HUDEP-2 (cell line): ENCODE measurements around the gene CTDP1.
A peak's percentile ranks its signal among the peaks of the same experiment; 100 is the strongest.
"Not testable (repeated sequence)": the region's sequence is repeated elsewhere in the genome, so short reads cannot be mapped to it uniquely, and the experiment has no call there.

Experiments used
- DNase-seq, 76 experiments: peaks; one replicate each; lab custom pipeline; 2025; ENCODE audit not compliant: unreplicated experiment in 76 of 76; lab: John Stamatoyannopoulos, UW

CTDP1 gene

GRCh38 chr18:79697976-79698375 is 18.4 kb downstream of the CTDP1 start:
- no peak for DNase-seq

GRCh38 chr18:79698668-79699335 is 19.2 kb downstream of the CTDP1 start:
- no peak for DNase-seq

DNA sequence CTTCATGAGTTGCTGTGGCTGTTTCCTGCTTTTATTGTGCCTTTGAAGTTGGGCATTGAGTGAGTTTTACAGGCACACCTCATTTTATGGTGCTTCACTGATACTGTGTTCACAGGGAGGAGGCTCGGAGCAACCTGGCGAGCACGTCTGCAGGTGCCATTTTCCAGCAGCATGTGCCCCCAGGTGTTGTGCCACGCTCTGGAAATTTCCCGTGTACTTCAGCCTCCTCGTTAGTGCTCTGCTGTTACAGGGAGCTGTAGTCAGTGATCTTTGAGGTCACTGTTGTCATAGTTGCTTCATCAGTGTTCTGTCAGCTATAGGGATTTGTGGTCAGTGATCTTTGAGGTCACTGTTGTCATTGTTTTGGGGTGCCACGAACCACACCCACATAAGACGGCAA is 20.1 kb downstream of the CTDP1 start:
- no peak for DNase-seq

DNA sequence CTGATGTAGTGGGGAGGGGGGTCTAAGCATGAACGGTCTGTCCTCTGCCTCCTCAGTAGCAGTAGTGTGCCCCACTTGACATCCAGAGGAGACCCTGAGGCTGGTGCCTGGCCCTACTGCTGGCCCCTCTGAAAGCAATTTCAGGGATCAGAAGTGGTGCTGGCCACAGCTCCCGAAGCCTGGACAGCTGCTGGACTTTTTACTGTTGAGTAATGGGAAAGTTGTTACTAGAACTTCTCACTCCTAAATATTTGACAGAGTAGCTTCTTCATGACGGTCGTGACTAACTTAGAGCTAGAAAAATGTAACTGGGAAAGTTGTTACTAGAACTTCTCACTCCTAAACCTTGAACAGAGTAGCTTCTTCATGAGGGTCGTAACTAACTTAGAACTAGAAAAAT is 23.3 kb downstream of the CTDP1 start:
- DNase-seq, result no peak

DNA sequence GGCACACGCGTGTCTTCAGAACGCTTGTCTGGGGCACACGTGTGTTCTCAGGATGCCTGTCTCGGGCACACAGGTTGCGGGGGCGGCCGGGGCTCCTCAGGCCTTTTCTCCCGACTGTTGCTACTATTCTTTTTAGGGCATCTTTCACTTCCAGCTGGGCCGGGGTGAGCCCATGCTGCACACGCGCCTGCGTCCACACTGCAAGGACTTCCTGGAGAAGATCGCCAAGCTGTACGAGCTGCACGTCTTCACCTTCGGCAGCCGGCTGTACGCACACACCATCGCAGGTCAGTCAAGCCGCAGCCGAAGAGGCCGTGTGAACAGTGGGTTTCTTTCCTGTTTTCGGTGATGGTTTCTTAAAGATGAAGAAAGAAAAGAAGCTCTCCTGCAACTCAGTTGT is 25.0 kb downstream of the CTDP1 start:
- no peak for DNase-seq

DNA sequence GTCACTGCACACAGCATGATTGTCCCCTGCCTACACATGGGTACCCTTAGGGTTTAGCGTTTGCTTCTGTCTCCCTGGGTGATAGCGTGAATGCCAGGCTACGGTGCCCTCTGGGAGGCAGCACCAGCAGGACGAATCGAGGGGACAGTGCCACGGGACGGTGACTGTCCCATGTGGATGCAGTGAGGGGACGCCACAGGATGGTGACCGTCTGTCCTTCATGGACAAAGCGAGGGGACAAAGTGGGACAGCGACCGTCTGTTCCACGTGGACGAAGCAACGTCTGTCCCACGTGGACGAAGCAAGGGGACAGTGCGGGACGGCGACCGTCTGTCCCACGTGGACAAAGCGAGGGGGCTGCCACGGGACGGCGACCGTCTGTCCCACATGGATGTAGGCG is 25.7 kb downstream of the CTDP1 start:
- no peak for DNase-seq

- DNase-seq, result no peak
Measured at GRCh38 chr18:79706006-79706405, 26.4 kb downstream of the CTDP1 start.

GRCh38 chr18:79706658-79707057 is 27.1 kb downstream of the CTDP1 start:
- no peak for DNase-seq

DNA sequence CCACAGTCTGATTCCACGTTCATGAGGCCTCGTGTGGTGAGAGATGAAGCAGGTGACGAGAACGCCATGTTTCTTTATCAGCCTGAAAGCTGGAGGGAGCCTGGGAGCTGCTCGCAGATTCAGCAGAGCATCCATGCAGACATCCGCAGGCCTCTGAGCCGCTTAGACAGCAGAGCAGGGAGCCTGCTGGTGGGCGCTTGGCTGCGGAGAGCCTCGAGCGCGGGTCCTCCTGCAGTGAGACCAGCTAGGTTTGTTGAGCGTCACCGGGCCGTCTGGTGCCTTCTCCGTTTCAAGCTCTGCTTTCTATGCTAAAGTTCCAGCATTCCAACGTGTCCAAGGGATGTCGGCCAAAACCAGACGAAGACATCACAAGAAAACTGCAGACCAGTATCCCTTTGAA is 27.6 kb downstream of the CTDP1 start:
- DNase-seq, result no peak

DNA sequence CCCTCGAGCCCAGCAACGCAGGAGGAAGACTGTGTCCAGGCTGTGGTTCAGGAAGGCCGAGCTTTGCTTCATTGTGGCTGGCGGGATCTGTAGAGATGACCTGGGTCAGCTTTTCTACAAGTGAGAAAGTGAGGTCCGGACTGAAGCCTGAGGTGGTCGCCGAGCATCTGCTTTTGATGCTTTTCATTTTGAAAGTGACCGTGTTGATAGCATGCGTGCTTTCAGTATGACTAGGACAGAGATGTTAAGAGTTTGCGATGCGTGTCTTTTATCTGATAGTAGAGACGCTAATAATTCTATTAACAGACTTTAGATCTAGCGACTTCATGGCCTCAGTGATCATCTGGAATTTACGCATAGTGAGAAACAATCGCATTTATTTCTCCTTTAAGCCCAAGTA is 28.1 kb downstream of the CTDP1 start:
- DNase-seq, result no peak

DNA sequence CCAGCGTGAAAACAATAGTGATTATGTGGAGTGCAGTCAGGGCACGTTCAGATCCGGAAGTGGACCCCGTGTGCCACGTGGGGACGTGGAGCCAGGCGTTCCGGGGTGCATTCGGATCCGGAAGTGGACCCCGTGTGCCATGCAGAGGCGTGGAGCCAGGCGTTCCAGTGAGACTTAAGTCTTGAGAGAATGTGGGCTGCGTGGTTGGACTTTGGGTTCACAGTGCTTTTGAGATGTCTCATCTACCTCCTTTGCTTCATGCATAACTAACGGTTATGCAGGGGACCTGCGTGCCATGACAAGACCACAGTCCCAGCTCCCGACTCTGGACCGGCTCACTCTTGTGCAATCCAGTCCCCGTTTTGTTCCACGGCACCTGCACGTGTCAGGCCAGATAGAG is 28.8 kb downstream of the CTDP1 start:
- no peak for DNase-seq

GRCh38 chr18:79712206-79712857 is 32.7 kb downstream of the CTDP1 start:
- DNase-seq, result no peak

DNA sequence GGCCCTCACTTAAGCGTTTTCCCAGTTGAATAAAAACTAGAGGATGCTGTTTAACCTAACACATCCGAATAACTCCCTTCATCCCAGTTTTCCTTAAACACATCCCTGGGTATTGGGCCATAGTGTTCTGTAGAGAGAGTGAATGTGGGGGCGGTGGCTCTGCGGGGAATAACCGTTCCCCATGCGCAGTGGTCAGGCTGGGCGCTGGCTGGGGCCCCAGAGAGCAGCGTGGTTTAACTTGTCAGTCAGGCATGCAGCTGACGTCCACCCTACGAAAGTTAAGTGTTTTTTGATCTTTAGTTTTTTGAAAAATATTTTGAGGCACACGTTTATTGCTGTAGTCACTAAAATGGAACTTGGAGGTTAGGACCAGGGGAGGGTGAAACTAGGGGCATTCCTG is 33.7 kb downstream of the CTDP1 start:
- DNase-seq, result no peak

DNA sequence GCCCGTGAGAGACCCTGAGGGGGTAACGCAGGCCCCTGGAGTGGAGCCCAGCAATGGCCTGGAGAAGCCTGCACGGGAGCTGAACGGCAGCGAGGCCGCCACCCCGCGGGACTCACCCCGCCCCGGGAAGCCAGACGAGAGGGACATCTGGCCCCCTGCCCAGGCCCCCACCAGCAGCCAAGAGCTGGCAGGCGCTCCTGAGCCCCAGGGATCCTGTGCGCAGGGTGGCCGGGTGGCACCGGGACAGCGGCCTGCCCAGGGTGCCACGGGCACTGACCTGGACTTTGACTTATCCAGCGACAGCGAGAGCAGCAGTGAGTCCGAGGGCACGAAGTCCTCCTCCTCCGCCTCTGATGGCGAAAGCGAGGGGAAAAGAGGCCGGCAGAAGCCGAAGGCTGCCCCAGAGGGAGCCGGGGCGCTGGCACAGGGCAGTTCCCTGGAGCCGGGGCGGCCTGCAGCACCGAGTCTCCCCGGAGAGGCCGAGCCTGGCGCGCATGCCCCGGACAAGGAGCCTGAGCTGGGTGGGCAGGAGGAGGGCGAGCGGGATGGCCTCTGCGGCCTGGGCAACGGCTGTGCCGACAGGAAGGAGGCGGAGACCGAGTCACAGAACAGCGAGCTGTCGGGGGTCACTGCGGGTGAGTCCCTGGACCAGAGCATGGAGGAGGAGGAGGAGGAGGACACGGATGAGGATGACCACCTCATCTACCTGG is 35.1 kb downstream of the CTDP1 start:
- DNase-seq, result no peak

GRCh38 chr18:79715280-79715679 is 35.7 kb downstream of the CTDP1 start:
- no peak for DNase-seq

GRCh38 chr18:79717059-79717458 is 37.5 kb downstream of the CTDP1 start:
- DNase-seq, result no peak

DNA sequence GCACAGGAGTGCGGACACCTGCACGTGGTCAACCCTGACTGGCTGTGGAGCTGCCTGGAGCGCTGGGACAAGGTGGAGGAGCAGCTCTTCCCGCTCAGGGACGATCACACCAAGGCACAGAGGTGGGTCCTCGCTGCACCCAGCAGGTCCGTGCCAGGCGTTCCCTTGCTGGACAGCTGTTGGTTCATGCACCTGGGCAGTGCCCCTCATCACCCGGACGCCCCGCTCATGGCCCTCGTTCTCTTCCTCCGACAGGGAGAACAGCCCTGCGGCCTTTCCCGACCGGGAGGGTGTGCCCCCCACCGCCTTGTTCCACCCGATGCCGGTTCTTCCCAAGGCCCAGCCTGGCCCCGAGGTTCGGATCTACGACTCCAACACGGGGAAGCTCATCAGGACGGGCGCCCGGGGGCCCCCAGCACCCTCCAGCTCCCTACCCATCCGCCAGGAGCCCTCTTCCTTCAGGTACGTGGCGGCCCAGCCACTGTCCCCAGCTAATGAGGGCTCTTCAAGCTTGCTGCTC is 38.0 kb downstream of the CTDP1 start:
- no peak for DNase-seq

DNA sequence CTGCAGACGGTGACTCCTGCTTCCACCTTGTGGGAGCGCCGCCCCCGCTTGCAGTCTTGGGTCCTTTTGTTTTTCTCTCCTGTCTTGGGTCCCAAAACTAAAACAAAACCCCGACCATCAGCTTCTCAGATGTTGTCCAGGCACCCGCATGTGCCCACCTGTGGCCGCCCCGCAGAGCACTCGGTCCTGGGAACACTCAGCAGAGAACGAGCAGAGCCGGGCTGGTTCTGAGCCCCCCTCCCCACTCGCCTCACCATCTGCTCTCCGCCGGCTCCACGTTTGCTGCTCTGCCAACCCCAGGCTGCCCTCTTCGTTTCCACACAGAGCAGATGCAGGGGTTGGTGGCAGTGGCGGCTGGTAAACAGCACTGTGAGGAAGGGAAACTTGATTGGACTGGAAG is 38.5 kb downstream of the CTDP1 start:
- no peak for DNase-seq

DNA sequence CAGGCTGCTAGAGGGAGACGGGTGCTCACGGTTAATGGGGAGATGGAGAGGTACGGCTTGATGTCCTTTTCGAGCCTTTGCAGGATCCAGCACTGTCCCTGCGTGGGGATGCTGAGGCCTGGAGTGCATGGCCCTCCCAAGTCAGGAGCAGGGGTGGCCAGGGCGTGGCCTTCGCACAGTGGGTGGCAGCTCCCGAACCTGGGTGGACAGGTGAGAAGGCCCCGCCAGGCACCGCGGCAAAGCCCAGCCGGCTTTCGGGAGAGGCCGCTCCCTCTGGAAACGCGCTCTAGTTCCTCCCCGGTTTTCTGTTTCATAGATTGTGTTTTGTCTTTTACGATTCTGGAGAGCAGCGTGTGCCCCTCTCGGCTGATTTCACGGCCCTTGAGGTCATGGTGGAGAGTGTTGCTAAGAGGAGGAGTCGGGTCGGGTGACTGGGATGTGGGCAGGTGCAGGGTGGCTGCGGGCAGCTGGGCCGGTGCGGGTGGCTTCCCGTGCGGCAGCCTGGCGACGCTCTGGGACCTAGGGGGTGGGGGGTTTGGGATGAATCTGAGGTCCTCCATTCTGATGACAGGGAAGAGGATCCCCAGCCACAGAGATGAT is 39.4 kb downstream of the CTDP1 start:
- no peak for DNase-seq

DNA sequence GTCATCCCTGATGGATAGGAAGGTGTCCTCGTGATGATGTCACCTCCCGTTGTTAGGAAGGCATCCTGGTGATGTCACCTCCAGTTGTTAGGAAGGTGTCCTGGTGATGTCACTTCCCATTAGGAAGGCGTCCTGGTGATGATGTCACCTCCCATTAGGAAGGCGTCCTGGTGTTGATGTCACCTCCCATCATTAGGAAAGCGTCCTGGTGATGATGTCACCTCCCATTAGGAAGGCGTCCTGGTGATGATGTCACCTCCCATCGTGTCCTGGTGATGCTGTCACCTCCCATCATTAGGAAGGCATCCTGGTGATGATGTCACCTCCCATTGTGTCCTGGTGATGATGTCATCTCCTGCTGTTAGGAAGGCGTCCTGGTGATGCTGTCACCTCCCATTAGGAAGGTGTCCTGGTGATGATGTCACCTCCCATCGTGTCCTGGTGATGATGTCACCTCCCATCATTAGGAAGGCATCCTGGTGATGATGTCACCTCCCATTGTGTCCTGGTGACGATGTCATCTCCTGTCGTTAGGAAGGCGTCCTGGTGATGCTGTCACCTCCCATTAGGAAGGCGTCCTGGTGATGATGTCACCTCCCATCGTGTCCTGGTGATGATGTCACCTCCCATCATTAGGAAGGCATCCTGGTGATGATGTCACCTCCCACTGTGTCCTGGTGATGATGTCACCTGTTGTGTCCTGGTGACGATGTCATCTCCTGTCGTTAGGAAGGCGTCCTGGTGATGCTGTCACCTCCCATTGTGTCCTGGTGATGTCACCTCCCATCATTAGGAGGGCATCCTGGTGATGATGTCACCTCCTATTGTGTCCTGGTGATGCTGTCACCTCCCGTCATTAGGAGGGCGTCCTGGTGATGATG is 40.1 kb downstream of the CTDP1 start:
- DNase-seq, result not testable (repeated sequence)

- peak in 1 of 76 experiments; percentile 6 for DNase-seq
Measured at GRCh38 chr18:79720359-79720733, 40.7 kb downstream of the CTDP1 start.
